ENCODE measurements around the gene CRYBG1.

DNA sequence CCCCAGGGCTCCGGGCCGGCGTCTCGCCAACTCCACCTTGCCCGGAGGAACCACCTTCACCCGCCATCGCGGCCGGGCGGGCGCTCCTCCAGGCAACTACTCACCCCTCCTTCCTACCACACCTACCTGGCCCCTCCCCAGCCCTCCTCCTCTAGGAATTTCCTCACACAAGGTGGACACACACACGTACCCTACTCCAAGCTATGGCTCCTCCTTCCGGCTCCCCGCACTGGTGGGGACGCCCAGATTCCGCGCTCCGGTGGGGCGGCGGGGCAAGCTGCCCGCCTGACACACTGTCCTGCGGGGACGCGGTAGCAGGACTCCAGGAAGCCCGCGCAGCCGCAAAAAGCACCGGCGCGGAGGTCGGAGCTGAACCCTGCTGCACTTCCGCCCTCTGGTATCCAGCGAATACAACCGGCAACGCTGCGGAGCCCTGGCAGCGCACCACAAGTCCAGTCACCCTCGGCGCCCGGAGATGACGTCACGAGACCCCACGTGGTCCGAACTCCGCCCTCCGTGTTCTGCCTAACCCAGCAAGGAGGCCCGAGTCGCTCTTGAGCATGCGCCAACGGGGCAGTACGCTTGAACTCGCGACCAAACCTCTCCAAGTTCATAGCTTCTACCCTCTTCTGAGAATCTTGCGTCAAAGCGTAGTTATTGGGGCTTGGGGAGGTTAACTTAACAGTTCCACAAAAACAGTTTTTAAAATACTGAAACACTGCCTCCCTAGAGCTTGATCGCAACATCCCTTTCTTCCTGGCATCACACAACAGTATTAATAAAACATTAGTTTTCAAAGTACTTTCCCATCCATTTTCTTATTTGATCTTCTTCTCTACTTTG, 35.0 kb upstream of the CRYBG1 start, which contains the start of gene ATG5:
- peak; percentile 95 for TF ChIP-seq POLR2AphosphoS5 (IDR thresholded peaks at IDR 0.05; ENCODE audit: borderline replicate concordance, low read depth, low read length)
- TF ChIP-seq EZH2 (IDR thresholded peaks at IDR 0.05): no peak

Data from SK-N-MC (cell line).